Ecto neural progenitor cell (in vitro differentiated cells): ENCODE data around the gene PCCB.
"Not testable (repeated sequence)": the region's sequence is repeated elsewhere in the genome, so short reads cannot be mapped to it uniquely, and the experiment has no call there.

Experiments
- DNase-seq: peaks from one replicate; pipeline ENCODE4 v3.0.0-alpha.2; 2018; ENCODE audit warnings: low spot score

Gene PCCB

GRCh38 chr3:136262559-136262958 is 12.4 kb downstream of the PCCB start:
- no peak for DNase-seq

GRCh38 chr3:136263251-136263650 is 13.1 kb downstream of the PCCB start:
- DNase-seq: no peak

GRCh38 chr3:136266468-136267125 is 16.5 kb downstream of the PCCB start:
- DNase-seq: not testable (repeated sequence)

DNA sequence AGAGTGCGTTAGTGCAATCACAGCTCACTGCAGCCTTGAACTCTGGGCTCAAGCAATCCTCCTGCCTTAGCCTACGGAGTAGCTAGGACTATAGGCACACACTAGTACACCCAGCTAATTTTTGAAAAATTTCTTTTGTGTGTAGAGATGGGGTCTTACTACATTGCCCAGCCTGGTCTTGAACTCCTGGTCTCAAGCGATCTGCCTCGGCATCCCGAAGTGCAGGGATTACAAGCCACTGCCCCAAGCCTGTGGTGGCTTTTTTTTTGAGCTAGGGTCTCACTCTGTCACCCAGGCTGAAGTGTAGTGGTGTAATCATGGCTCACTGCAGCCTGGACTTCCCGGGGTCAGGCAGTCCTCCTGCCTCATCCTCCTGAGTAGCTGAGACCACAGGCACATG is 17.1 kb downstream of the PCCB start:
- no peak for DNase-seq

GRCh38 chr3:136270179-136270578 is 20.0 kb downstream of the PCCB start:
- no peak for DNase-seq

DNA sequence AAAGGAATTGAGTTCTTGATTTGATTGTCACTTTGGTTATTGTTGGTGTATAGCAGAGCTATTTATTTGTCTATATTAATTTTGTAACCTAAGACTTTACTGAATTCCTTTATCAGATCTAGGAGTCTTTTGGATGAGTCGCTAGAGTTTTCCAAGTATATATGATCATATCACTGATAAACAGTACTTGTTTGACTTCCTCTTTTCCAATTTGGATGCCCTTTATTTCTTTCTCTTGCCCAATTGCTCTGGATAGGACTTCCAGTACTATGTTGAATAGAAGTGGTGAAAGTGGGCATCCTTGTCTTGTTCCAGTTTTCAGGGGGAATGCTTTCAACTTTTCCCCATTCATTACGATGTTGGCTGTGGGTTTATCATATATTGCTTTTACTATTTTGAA is 21.5 kb downstream of the PCCB start:
- DNase-seq: not testable (repeated sequence)

DNA sequence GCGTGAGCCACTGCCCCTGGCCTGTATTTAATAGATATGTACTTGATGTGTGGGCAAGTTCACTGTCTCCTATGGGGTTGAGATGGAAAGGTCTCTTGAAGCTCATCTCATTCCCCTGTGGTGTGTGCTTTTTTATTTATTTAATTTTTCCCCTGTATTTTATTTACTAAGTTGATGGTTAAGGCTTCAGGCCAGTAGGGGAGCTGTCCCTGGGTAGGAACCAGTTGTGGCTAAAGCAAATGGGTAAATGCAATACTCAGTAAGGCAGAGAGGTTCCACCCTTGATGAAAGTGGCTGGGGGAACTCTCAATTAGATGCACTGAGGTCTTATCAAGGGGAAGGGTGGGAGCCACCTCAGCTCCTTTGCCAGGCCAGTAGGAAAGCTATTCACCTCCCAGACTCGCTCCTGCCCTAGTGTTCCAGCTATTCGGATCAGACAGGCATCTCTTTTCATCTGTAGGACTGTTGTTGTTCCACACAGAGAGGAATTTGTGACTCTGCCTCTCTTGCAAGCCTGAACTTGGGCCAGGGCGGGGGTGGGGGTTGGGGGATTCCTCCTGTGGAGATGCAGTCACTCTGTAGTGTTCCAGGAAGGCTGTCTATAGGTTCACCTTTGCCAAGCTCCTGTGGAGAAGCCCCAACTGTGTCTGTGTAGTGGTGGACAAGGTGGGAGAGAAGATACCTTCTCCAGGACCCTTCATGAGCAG is 26.1 kb downstream of the PCCB start:
- no peak for DNase-seq

DNA sequence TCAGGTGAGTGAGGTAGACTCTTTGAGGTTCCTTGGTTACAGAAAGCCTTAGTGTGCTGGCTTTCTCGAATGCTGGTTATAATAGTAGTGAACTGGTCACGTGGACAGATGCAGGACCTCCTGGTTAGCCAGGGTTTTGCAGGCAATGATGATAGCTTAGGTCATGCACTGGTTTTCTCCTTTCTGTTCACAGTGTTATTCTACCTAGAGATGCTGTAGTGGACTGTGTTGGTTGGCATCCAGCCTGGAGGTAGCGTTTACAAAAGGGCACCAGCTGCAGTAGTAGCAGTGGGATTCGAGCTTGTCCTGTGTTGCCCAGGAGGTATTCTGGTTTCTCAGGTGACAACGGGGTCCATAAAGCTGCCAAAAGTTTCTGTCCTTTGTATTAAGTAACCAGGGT is 27.0 kb downstream of the PCCB start:
- DNase-seq: no peak

DNA sequence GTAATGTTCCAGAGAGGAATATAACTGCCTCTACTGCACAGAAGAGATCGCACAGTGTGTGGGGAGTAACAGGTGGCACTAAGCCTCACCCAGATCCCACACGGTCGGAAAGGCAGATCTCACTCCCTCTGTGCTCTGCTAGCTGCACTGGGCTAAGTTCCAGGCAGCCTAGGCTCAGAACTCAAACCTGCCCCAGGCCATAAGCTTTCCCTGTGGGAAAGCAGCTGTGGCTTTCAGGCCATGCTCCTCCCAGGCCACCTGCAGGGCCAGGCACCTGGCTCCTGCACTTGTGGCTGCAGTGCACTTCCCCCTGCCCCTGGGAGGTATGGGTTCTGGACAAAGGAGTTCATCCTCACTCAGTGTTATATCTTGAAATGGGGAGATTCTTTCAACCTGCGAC is 27.5 kb downstream of the PCCB start:
- no peak for DNase-seq

DNA sequence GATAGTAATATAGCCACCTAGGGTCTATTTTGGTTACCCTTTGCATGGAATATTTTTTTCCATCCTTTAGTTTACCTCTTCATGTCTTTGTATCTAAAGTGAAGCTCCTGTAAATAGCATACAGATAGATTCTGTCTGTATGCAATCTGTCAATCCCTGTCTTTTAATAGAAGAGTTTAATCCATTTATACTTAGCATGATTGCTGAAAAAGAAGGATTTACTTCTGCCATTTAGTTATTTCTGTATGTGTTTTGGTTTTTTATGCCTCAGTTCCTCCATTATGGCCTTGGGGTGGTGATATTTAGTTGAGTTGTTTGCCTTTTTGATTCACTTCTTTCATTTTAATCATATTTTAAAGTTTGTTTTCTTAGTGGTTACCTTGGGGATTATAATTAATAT is 29.0 kb downstream of the PCCB start:
- DNase-seq: no peak

GRCh38 chr3:136280961-136281360 is 30.8 kb downstream of the PCCB start:
- DNase-seq: no peak

DNA sequence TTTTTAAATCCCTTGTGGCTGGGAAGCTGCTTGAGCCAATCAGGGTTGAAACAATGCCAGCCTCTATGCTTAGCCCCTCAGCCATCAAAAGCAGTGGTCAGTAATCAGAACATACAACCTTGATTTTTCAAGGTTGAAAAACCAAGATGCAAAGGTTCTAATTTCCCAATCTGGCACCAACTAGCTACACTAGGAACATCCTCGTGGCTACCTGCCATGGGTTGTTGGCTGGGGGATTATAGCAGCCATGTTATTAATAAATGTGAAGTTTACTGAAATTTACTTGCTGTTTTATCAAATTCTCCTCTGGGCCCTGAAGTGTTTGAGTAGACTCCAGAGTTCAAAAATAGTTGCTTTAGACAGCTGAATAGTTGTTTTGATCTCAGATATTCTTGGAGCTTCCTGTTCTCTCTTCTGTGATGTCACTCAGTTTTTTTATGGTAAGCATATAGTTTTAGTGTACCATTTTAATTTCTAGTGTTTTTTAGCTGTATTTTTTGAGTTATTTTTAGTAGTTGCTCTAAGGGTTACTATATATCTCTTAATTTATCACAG is 31.9 kb downstream of the PCCB start:
- DNase-seq: no peak

- no peak for DNase-seq
Observed at GRCh38 chr3:136283627-136284026, 33.5 kb downstream of the PCCB start.

GRCh38 chr3:136291302-136291701 is 41.2 kb downstream of the PCCB start:
- DNase-seq: no peak

DNA sequence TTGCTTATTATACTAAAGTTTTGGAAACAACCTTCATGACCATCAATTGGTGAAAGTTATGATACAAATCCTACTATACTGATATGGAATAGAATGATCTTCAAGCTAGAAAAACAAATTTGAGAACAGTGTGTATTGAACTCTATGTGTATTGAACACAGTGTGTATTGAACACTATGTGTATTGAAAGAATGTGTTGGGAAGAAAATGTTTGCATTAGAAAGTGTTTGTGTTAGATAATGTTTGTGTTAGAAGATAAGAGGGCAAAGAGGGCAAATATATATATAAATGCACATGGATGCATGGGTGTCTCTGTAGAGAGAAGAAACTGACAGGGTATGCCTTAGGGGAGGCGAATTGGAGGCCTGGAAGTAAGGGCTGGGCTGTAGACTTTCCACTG is 42.4 kb downstream of the PCCB start:
- no peak for DNase-seq

GRCh38 chr3:136293279-136293678 is 43.1 kb downstream of the PCCB start:
- no peak for DNase-seq

- no peak for DNase-seq
Observed at GRCh38 chr3:136294176-136294575, 44.0 kb downstream of the PCCB start.

DNA sequence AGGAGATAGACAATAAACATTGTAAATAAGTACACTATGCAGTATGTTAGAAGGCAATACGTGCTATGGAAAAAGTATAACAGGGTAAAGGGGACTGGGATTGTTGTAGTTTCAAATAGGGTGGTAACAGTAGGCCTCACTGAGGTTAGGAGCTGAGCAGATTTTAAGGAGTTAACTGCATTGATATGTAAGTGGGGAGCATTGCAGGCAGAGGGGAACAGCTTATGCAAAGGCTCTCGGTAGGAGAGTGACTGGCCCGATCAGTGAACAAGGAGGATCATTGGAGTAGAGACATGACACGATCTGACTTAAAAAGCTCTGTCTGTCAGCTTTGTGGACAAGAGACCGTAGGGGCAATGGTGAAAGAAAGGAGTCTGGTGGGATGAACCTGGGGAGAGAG is 46.8 kb downstream of the PCCB start:
- DNase-seq: no peak

- no peak for DNase-seq
Observed at GRCh38 chr3:136297826-136298225, 47.7 kb downstream of the PCCB start.

- DNase-seq: no peak
Observed at GRCh38 chr3:136300444-136300843, 50.3 kb downstream of the PCCB start.

- no peak for DNase-seq
Observed at GRCh38 chr3:136305879-136306278, 55.7 kb downstream of the PCCB start.

- DNase-seq: no peak
Observed at GRCh38 chr3:136311261-136311660, 61.1 kb downstream of the PCCB start.

DNA sequence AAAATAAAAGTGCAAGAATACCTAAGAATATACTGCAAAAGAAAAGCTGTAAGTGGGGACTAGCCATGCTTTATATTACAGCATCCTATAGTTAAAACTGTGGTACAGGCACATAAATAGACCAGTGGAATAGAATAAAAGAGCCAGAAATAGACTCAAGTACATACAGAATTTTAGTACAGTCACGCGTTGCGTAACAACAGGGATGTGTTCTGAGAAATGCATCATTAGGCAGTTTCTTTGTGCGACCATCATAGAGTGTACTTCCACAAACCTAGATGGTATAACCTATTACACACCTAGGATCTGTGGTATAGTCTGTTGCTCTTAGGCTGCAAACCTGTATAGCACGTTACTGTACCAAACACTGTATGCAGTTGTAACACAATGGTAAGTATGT is 61.8 kb downstream of the PCCB start:
- no peak for DNase-seq

DNA sequence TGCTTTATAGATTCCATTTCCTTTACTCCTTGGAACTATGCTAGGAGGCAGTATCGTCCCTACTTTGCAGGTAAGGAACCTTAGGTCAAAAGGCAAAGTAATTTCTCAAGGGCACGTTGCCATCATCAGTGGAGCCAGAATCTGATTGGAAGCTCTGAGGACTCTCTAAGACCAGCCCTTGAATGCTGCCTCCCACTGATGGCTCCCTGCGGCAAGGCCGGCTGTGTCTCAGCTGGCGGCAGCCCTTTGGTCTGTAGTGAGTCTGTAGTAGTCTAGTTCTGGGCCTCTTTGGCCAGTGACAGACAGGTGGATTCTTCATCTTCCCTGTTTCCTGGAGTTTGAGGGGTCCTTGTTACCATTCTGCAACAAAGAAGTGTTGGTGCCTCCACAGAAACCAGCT is 76.2 kb downstream of the PCCB start:
- DNase-seq: no peak
